Osteoblast (primary cell): ENCODE measurements around the gene SIGMAR1. TPM values are rescaled to one million over a fixed set of nuclear protein-coding genes. Genes with fewer than 3 reads are reported as not detected.

Experiments used
- DNase-seq: peaks from one replicate; pipeline ENCODE4 v3.0.0; 2011; ENCODE audit warnings: low spot score, mixed read lengths; ENCODE audit not compliant: insufficient read length; ENCODE audit errors: missing footprints
- H2AFZ ChIP-seq: 2 replicates; pipeline ENCODE4 v1.6.0; 2011; ENCODE audit warnings: mild to moderate bottlenecking, low read length
- H3K27ac ChIP-seq: 2 replicates; pipeline ENCODE4 v1.5.1; 2011; ENCODE audit warnings: mild to moderate bottlenecking, low read depth, low read length, moderate library complexity
- H3K27me3 ChIP-seq: 2 replicates; pipeline ENCODE4 v1.6.0; 2012; ENCODE audit warnings: mild to moderate bottlenecking, control low read depth, inconsistent platforms, low read length, moderate library complexity; ENCODE audit not compliant: insufficient read depth
- H3K36me3 ChIP-seq: 2 replicates; pipeline ENCODE4 v1.5.1; 2011; ENCODE audit warnings: mild to moderate bottlenecking, low read length, control low read depth, moderate library complexity; ENCODE audit not compliant: insufficient read depth
- H3K4me1 ChIP-seq: 2 replicates; pipeline ENCODE4 v1.5.1; 2011; ENCODE audit warnings: mild to moderate bottlenecking, low read length, control low read depth, moderate library complexity; ENCODE audit not compliant: insufficient read depth
- H3K4me2 ChIP-seq: 2 replicates; pipeline ENCODE4 v1.6.0; 2011; ENCODE audit warnings: mild to moderate bottlenecking, low read length; ENCODE audit not compliant: insufficient read depth
- H3K4me3 ChIP-seq: fragments of 200-600 bp; sonication (generic); 3 replicates; pipeline ENCODE4 v1.5.1; 2012; ENCODE audit warnings: mild to moderate bottlenecking, low read length, inconsistent platforms; ENCODE audit not compliant: insufficient read depth
- H3K79me2 ChIP-seq: 2 replicates; pipeline ENCODE4 v1.6.0; 2012; ENCODE audit warnings: mild to moderate bottlenecking, low read length, control low read depth, inconsistent platforms; ENCODE audit not compliant: insufficient read depth
- H3K9me3 ChIP-seq: 2 replicates; pipeline ENCODE4 v1.5.1; 2011; ENCODE audit warnings: low read depth, low read length, control low read depth
- H4K20me1 ChIP-seq: 2 replicates; pipeline ENCODE4 v1.6.0; 2012; ENCODE audit warnings: mild to moderate bottlenecking, low read length, control low read depth; ENCODE audit not compliant: insufficient read depth
- CTCF ChIP-seq: IDR thresholded peaks from 2 replicates; pipeline ENCODE4 v1.5.1; 2011; ENCODE audit warnings: mild to moderate bottlenecking, low read depth, low read length, moderate library complexity; ENCODE audit errors: extremely low read depth
- total RNA-seq: library from RNA; depleted of rRNA; stranded (reverse); fragments of >200 nt; gene quantifications from 2 replicates; pipeline ENCODE4 v1.2.3, GENCODE V29; 2012

The SIGMAR1 gene
- total RNA-seq, 1 donor, result 72.7 TPM

GRCh38 chr9:34610434-34611206 lies 27.0 kb downstream of the SIGMAR1 start:
- TF ChIP-seq CTCF, result no peak
- Histone ChIP-seq H2AFZ (no peak overlapping the region), H3K27me3 (no peaks in the 10 kb centered on the region), H3K27ac (no peak overlapping the region), H3K79me2 (peaks cover 11% of the 10 kb centered on the region), H3K4me1 (peaks cover 12% of the 10 kb centered on the region), H3K9me3 (no peaks in the 10 kb centered on the region), H3K4me3 (peak overlapping the region; percentile 94), H3K4me2 (peak overlapping the region; percentile 83), H3K36me3 (peaks cover 17% of the 10 kb centered on the region), H4K20me1 (no peaks in the 10 kb centered on the region)
- no peak for DNase-seq

DNA sequence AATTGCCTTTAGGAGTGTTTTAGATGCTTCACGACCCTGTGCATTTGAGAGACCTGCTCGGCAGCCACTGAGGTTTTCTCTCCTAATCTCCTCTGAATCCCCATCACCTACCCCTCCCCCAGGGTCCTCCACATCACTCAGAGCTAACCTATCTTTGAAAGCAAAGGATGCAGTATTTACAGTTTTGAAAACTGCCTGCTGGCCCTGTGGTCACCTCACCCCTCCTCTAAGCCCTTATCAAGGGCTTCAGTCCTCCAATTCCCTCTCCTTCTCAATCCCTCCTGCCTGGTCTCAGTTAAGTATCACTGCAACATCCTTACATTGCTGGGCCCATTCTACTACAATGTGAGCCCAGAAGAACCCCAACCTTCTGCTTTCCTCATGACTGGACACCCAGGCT lies 30.3 kb downstream of the SIGMAR1 start:
- Histone ChIP-seq H2AFZ (no peak overlapping the region), H3K36me3 (no peaks in the 10 kb centered on the region), H3K9me3 (no peaks in the 10 kb centered on the region), H3K4me3 (no peak overlapping the region), H3K4me1 (peaks cover 8% of the 10 kb centered on the region), H3K27ac (no peak overlapping the region), H4K20me1 (no peaks in the 10 kb centered on the region), H3K4me2 (no peak overlapping the region), H3K27me3 (no peaks in the 10 kb centered on the region), H3K79me2 (peaks cover 11% of the 10 kb centered on the region)
- TF ChIP-seq CTCF, result no peak
- DNase-seq, result peak; percentile 0

DNA sequence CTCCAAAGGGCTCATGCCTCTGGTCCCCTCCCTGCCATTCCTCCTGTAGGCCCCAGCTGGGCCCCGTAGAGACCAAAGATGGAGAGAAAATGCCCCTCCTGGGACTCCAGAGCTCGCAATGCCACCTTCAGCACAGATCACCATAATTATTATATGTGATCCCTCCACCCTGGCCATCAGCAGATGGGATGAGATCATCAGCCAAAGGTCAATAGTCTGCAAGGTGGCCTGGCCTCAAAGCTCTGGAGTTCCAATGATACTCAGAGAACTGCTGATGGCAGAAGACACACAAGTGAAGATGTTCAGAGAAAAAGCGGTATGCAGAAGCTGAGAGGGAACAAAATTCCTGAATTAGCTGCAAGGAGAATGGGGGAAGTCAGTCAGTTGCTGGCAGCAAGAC lies 30.7 kb downstream of the SIGMAR1 start:
- H4K20me1 ChIP-seq, result no peaks in the 10 kb centered on the region
- peaks cover 8% of the 10 kb centered on the region for H3K4me1 ChIP-seq
- H3K79me2 ChIP-seq, result peaks cover 11% of the 10 kb centered on the region
- H3K36me3 ChIP-seq, result no peaks in the 10 kb centered on the region
- no peaks in the 10 kb centered on the region for H3K9me3 ChIP-seq
- peak; percentile 59 for DNase-seq
- no peak overlapping the region for H2AFZ ChIP-seq
- H3K27ac ChIP-seq, result no peak overlapping the region
- H3K4me3 ChIP-seq, result no peak overlapping the region
- no peaks in the 10 kb centered on the region for H3K27me3 ChIP-seq
- no peak overlapping the region for H3K4me2 ChIP-seq
- no peak for TF ChIP-seq CTCF

- H4K20me1 ChIP-seq, result no peaks in the 10 kb centered on the region
- peaks cover 3% of the 10 kb centered on the region for H3K4me1 ChIP-seq
- no peaks in the 10 kb centered on the region for H3K36me3 ChIP-seq
- TF ChIP-seq CTCF, result no peak
- DNase-seq, result no peak
- no peaks in the 10 kb centered on the region for H3K9me3 ChIP-seq
- peaks cover under 1% of the 10 kb centered on the region for H3K27me3 ChIP-seq
- peaks cover 5% of the 10 kb centered on the region for H3K79me2 ChIP-seq
- no peak overlapping the region for H3K4me3 ChIP-seq
- H3K27ac ChIP-seq, result no peak overlapping the region
- H2AFZ ChIP-seq, result no peak overlapping the region
- H3K4me2 ChIP-seq, result no peak overlapping the region
These were observed 31.4 kb downstream of the SIGMAR1 start for GRCh38 chr9:34606190-34606589.
